H9 (cell line): Measurements from ENCODE around the gene CADM1. TPM values are rescaled to one million over a fixed set of nuclear protein-coding genes. Genes with fewer than 3 reads are reported as not detected.

Experiments
- DNase-seq: peaks from one replicate; pipeline ENCODE4 v3.0.0-alpha.2; 2017
- H2AFZ ChIP-seq: one replicate; pipeline ENCODE4 v1.6.1; 2013; ENCODE audit warnings: mild to moderate bottlenecking, low read length, control low read depth, moderate library complexity
- H2AK5ac ChIP-seq: 2 replicates; pipeline ENCODE4 v1.6.1; 2013; ENCODE audit warnings: low read length, control low read depth, mixed read lengths; ENCODE audit not compliant: insufficient read length
- H2BK120ac ChIP-seq: one replicate; pipeline ENCODE4 v1.6.1; 2013; ENCODE audit warnings: low read depth, mild to moderate bottlenecking, low read length, control low read depth, inconsistent platforms; ENCODE audit not compliant: poor library complexity, severe bottlenecking
- H2BK12ac ChIP-seq: 2 replicates; pipeline ENCODE4 v1.6.1; 2013; ENCODE audit warnings: low read length, control low read depth, mixed read lengths, low read depth; ENCODE audit not compliant: insufficient read length
- H2BK15ac ChIP-seq: 2 replicates; pipeline ENCODE4 v1.6.1; 2013; ENCODE audit warnings: low read depth, low read length, control low read depth
- H2BK20ac ChIP-seq: one replicate; pipeline ENCODE4 v1.6.1; 2013; ENCODE audit warnings: low read depth, mild to moderate bottlenecking, low read length, control low read depth, inconsistent platforms; ENCODE audit not compliant: poor library complexity, severe bottlenecking
- H2BK5ac ChIP-seq: 2 replicates; pipeline ENCODE4 v1.6.1; 2013; ENCODE audit warnings: low read length, control low read depth, mixed read lengths; ENCODE audit not compliant: insufficient read length
- H3K14ac ChIP-seq: 2 replicates; pipeline ENCODE4 v1.6.1; 2013; ENCODE audit warnings: low read length, control low read depth; ENCODE audit not compliant: insufficient read depth
- H3K18ac ChIP-seq: 2 replicates; pipeline ENCODE4 v1.6.1; 2013; ENCODE audit warnings: low read depth, mild to moderate bottlenecking, mixed read lengths, low read length, control low read depth; ENCODE audit not compliant: insufficient read length
- H3K23ac ChIP-seq: 2 replicates; pipeline ENCODE4 v1.6.1; 2013; ENCODE audit warnings: low read length, control low read depth, mixed read lengths, low read depth; ENCODE audit not compliant: insufficient read length
- H3K23me2 ChIP-seq: 2 replicates; pipeline ENCODE4 v1.6.1; 2013; ENCODE audit warnings: low read depth, mild to moderate bottlenecking, mixed read lengths, low read length, control low read depth; ENCODE audit not compliant: insufficient read length, poor library complexity, severe bottlenecking
- H3K27ac ChIP-seq: 2 replicates; pipeline ENCODE4 v1.5.1; 2013; ENCODE audit warnings: low read length, control low read depth, mixed read lengths, low read depth; ENCODE audit not compliant: insufficient read length
- H3K27me3 ChIP-seq: 2 replicates; pipeline ENCODE4 v1.6.1; 2013; ENCODE audit warnings: low read length, control low read depth, inconsistent platforms; ENCODE audit not compliant: insufficient read depth
- H3K4ac ChIP-seq: 2 replicates; pipeline ENCODE4 v1.6.1; 2013; ENCODE audit warnings: low read depth, mild to moderate bottlenecking, control low read depth, inconsistent platforms, low read length, moderate library complexity
- H3K4me1 ChIP-seq: 2 replicates; pipeline ENCODE4 v1.6.1; 2013; ENCODE audit warnings: low read length, control low read depth, inconsistent platforms; ENCODE audit not compliant: insufficient read depth
- H3K4me2 ChIP-seq: 2 replicates; pipeline ENCODE4 v1.6.1; 2013; ENCODE audit warnings: low read length, control low read depth, mixed read lengths; ENCODE audit not compliant: insufficient read length, insufficient read depth
- H3K56ac ChIP-seq: 2 replicates; pipeline ENCODE4 v1.6.1; 2013; ENCODE audit warnings: low read depth, mild to moderate bottlenecking, mixed read lengths, low read length, control low read depth; ENCODE audit not compliant: insufficient read length
- H3K79me1 ChIP-seq: 2 replicates; pipeline ENCODE4 v1.6.1; 2013; ENCODE audit warnings: low read depth, mild to moderate bottlenecking, moderate library complexity, low read length, control low read depth, inconsistent platforms; ENCODE audit not compliant: insufficient read depth, poor library complexity, severe bottlenecking
- H3K79me2 ChIP-seq: 2 replicates; pipeline ENCODE4 v1.6.1; 2013; ENCODE audit warnings: low read length, control low read depth, inconsistent platforms; ENCODE audit not compliant: insufficient read depth
- H3K9ac ChIP-seq: 2 replicates; pipeline ENCODE4 v1.6.1; 2013; ENCODE audit warnings: low read length, control low read depth, mixed read lengths; ENCODE audit not compliant: insufficient read length; ENCODE audit errors: extremely low read depth
- H3K9me3 ChIP-seq: one replicate; pipeline ENCODE4 v1.6.1; 2013; ENCODE audit warnings: low read depth, low read length, inconsistent platforms; ENCODE audit not compliant: control insufficient read depth
- H3T11ph ChIP-seq: one replicate; pipeline ENCODE4 v1.6.1; 2013; ENCODE audit warnings: mild to moderate bottlenecking, low read length, control low read depth, inconsistent platforms
- H4K20me1 ChIP-seq: one replicate; pipeline ENCODE4 v1.6.1; 2013; ENCODE audit not compliant: control insufficient read depth, insufficient read length, insufficient read depth
- H4K5ac ChIP-seq: 2 replicates; pipeline ENCODE4 v1.6.1; 2013; ENCODE audit warnings: low read depth, mild to moderate bottlenecking, mixed read lengths, low read length, control low read depth; ENCODE audit not compliant: insufficient read length
- H4K8ac ChIP-seq: replicated peaks from 2 replicates; pipeline ENCODE4 v1.6.1; 2013; ENCODE audit warnings: low read length, control low read depth, mixed read lengths, low read depth; ENCODE audit not compliant: insufficient read length
- H4K91ac ChIP-seq: 2 replicates; pipeline ENCODE4 v1.6.1; 2013; ENCODE audit warnings: low read depth, mild to moderate bottlenecking, moderate library complexity, mixed read lengths, low read length, control low read depth; ENCODE audit not compliant: insufficient read length
- H3K27ac Mint-ChIP-seq, 3 experiments: 2 replicates in 2 of 3; 3 replicates in 1 of 3; pipeline ENCODE4 v1.8.0; 2020 to 2021; ENCODE audit warnings: mixed read lengths in 3 of 3, mild to moderate bottlenecking in 1 of 3, moderate library complexity in 1 of 3
- H3K27me3 Mint-ChIP-seq: 2 replicates; pipeline ENCODE4 v1.8.0; 2021; ENCODE audit warnings: low read depth, mild to moderate bottlenecking, moderate library complexity, mixed read lengths
- H3K36me3 Mint-ChIP-seq, 3 experiments: 2 replicates in 2 of 3; 3 replicates in 1 of 3; pipeline ENCODE4 v1.8.0; 2020 to 2021; ENCODE audit warnings: low read depth in 3 of 3, mixed read lengths in 3 of 3; ENCODE audit not compliant: insufficient read depth in 1 of 3
- H3K4me1 Mint-ChIP-seq, 2 experiments: 2 replicates each; pipeline ENCODE4 v1.8.0; 2020; ENCODE audit warnings: mixed read lengths in 2 of 2
- H3K4me3 Mint-ChIP-seq, 2 experiments: 2 replicates in 1 of 2; 3 replicates in 1 of 2; pipeline ENCODE4 v1.8.0; 2020 to 2021; ENCODE audit warnings: mild to moderate bottlenecking in 2 of 2, mixed read lengths in 2 of 2, moderate library complexity in 1 of 2
- H3K9me3 Mint-ChIP-seq, 2 experiments: 2 replicates in 1 of 2; 3 replicates in 1 of 2; pipeline ENCODE4 v1.8.0; 2020; ENCODE audit warnings: mild to moderate bottlenecking in 2 of 2, mixed read lengths in 2 of 2, moderate library complexity in 1 of 2
- CTCF ChIP-seq: fragments of 200-600 bp; sonication (generic); conservative IDR thresholded peaks from 3 replicates; pipeline ENCODE4 v1.8.0; 2021; ENCODE audit warnings: antibody characterized with exemption, mild to moderate bottlenecking
- WGBS: extraction: QIAGEN DNeasy Blood & Tissue Kit; methylation state at CpG from one replicate; pipeline ENCODE4 v1.1.7; 2013; ENCODE audit warnings: missing lambda C conversion rate, low lambda C conversion rate, mixed read lengths; ENCODE audit not compliant: insufficient read length; ENCODE audit errors: extremely low coverage; 5-methylcytosine and 5-hydroxymethylcytosine counted together
- total RNA-seq: library from RNA; stranded (reverse); gene quantifications from 2 replicates; pipeline ENCODE4 v1.2.1, GENCODE V29; 2021

Gene CADM1
- total RNA-seq, 1 experiment from 2014 or later: 11.9 TPM

DNA sequence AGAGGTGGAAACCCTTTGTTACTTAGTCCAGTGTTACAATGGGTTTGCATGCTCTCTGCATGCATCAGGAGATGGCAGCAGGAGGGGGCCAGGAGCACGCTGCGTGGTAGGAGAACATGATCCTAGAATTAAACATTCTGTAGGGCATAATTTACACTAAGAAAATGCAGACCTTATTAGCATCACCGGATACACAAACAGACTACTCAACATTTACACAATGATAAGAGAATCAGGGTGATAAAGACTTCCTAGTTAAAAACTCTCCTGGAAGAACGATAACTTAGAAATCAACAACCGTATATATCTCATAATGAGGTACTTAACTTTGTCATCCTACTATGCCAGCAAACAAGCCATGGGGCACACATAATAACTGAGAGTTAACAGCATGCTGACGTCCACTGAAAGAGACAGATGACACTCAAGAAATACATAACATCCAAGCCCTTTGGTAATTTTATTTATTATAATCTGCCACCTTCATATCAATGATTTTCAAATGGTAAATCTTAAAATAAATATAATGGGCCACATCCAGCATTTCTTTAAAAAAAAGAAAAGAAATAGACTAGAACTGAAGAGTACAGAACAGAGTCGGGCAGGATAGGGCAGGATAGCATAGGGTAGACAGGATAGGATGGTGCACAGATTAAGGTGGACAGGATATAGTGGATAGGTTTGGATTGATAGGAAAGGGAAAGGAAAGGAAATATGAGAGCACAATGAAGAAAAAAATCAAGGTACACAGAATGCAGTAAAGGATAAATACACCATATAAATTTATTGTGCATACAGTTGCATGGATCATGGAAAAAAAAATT, 27.5 kb downstream of the CADM1 start:
- H3K4ac ChIP-seq: no peak overlapping the region
- peaks cover 14 to 17% of the 10 kb centered on the region in 2 experiments for H3K4me1 Mint-ChIP-seq
- no peak overlapping the region for H3K23ac ChIP-seq
- no peak overlapping the region for H2BK15ac ChIP-seq
- H3K27ac Mint-ChIP-seq: no peak overlapping the region; a peak in 2 of 7 replicates
- H3K4me2 ChIP-seq: no peak overlapping the region
- no peak overlapping the region for H2BK20ac ChIP-seq
- H3T11ph ChIP-seq: no peak overlapping the region
- TF ChIP-seq CTCF: no peak
- H2BK5ac ChIP-seq: no peak overlapping the region
- H3K4me3 Mint-ChIP-seq: peak overlapping the region in 1 of 2 experiments; percentile 60; a peak in 2 of 5 replicates
- H3K4me1 ChIP-seq: no peaks in the 10 kb centered on the region
- no peak overlapping the region for H2AK5ac ChIP-seq
- H4K5ac ChIP-seq: no peak overlapping the region
- no peak overlapping the region for H2BK12ac ChIP-seq
- no peak overlapping the region for H2AFZ ChIP-seq
- no peak overlapping the region for H3K27ac ChIP-seq
- no CpG with 5 or more reads among the region's 7 CpGs for WGBS
- no peak overlapping the region for H4K91ac ChIP-seq
- DNase-seq: no peak
- no peaks in the 10 kb centered on the region for H3K36me3 Mint-ChIP-seq
- H3K23me2 ChIP-seq: no peaks in the 10 kb centered on the region
- no peaks in the 10 kb centered on the region for H3K9me3 ChIP-seq
- peaks cover 2% of the 10 kb centered on the region; the same call in 1 of the 2 replicates for H3K27me3 ChIP-seq
- H3K56ac ChIP-seq: no peak overlapping the region
- H3K9me3 Mint-ChIP-seq: no peaks in the 10 kb centered on the region; a peak in 1 of 5 replicates
- H3K27me3 Mint-ChIP-seq: peaks cover 11% of the 10 kb centered on the region
- H3K18ac ChIP-seq: no peak overlapping the region
- no peaks in the 10 kb centered on the region for H3K79me1 ChIP-seq
- H3K14ac ChIP-seq: no peak overlapping the region
- no peaks in the 10 kb centered on the region for H4K20me1 ChIP-seq
- no peak overlapping the region for H3K9ac ChIP-seq
- no peak overlapping the region for H4K8ac ChIP-seq
- H3K79me2 ChIP-seq: no peaks in the 10 kb centered on the region
- H2BK120ac ChIP-seq: no peak overlapping the region
